Measurements from ENCODE around the gene COLEC12. TPM values are rescaled to one million over a fixed set of nuclear protein-coding genes. Genes with fewer than 3 reads are reported as not detected.

Gene COLEC12
- total and polyA plus RNA-seq, 12 donors, result 1.5 to 19.5 (median 8.6) TPM

DNA sequence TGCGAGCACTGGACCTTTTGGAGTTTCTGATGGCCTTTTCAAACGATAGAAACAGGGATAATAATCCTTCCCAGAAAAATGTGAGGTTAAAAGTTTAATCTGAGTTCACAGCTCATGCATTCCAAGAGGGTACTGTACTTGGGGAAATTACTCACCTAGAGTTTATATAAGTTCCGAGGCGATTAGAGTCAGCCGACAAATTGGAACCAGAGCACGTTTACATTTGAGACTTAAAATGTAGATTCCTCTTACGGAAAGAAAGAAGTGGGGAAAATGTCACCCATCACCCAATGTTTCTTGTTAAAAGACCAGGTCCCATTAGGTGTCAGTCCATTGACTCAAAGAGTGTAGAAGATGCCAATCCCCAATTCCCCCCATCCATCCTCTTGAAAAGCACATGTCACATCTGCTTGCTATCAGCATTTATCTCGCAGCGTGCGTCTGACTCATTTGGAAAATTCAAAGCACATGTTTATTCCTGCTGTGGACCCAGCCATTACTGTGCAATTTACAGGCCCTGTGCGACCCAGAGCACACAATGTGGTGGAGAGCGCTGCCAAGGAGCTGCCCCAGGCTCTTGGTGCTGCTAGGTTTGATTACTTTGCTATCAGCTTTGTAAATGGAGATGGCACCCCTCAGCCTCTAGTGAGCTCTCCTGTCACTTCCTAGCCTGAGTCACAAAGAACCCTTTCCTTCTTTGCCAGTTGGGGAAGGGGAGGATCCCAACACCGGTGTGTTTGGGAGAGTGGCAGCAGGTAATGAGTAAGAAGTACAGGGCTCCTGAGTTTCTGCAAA, 104.8 kb downstream of the COLEC12 start:
- intact Hi-C loops (cut with DNase I), result no loop called here
- no peak for DNase-seq
- TF ChIP-seq POLR2A (IDR thresholded peaks at IDR 0.05), result no peak
- TF ChIP-seq, protein P1, sequence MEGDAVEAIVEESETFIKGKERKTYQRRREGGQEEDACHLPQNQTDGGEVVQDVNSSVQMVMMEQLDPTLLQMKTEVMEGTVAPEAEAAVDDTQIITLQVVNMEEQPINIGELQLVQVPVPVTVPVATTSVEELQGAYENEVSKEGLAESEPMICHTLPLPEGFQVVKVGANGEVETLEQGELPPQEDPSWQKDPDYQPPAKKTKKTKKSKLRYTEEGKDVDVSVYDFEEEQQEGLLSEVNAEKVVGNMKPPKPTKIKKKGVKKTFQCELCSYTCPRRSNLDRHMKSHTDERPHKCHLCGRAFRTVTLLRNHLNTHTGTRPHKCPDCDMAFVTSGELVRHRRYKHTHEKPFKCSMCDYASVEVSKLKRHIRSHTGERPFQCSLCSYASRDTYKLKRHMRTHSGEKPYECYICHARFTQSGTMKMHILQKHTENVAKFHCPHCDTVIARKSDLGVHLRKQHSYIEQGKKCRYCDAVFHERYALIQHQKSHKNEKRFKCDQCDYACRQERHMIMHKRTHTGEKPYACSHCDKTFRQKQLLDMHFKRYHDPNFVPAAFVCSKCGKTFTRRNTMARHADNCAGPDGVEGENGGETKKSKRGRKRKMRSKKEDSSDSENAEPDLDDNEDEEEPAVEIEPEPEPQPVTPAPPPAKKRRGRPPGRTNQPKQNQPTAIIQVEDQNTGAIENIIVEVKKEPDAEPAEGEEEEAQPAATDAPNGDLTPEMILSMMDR (IDR thresholded peaks at IDR 0.05), result no peak
- Histone ChIP-seq H3K4me3 (no peak overlapping the region), H3K27ac (no peak overlapping the region), H3K27me3 (no peaks in the 10 kb centered on the region), H3K4me1 (replicated peaks in 1 of 2) (no peaks in the 10 kb centered on the region), H3K36me3 (replicated peaks in 1 of 2) (no peaks in the 10 kb centered on the region), H3K9me3 (replicated peaks in 1 of 3) (no peaks in the 10 kb centered on the region)
- 56 to 62% (median 61%) methylated on average over 10 to 13 of the region's 13 CpGs for WGBS, 4 donors

DNA sequence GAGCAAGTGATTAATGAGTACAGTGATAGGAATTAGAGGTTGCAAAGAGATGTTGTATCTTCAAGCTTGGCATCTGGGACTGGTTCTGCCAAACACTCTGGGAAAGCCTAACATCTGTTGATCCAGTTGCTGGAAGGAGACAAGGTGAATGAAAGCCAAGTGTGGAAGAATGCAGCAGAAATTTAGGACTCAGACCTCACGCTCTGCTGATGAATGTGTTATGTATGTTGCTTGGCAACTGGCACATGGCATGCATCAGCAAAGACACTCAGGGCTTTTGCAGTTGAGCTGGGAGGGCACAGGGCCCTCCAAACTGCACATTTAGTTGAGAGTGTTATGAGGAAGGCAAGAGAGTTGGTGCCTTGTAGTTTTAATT, 105.5 kb downstream of the COLEC12 start:
- Histone ChIP-seq H3K9me3 (replicated peaks in 1 of 3) (no peaks in the 10 kb centered on the region), H3K36me3 (replicated peaks in 1 of 2) (no peaks in the 10 kb centered on the region), H3K27ac (no peak overlapping the region), H3K27me3 (no peaks in the 10 kb centered on the region), H3K4me1 (replicated peaks in 1 of 2) (no peaks in the 10 kb centered on the region), H3K4me3 (no peak overlapping the region)
- no peak for TF ChIP-seq POLR2A (IDR thresholded peaks at IDR 0.05)
- TF ChIP-seq, protein P1 (IDR thresholded peaks at IDR 0.05), result no peak
- WGBS, 4 donors, result 19 to 33% (median 32%) methylated on average over 1 of the region's 1 CpG
- DNase-seq, result no peak
- intact Hi-C loops (cut with DNase I), result no loop called here

DNA sequence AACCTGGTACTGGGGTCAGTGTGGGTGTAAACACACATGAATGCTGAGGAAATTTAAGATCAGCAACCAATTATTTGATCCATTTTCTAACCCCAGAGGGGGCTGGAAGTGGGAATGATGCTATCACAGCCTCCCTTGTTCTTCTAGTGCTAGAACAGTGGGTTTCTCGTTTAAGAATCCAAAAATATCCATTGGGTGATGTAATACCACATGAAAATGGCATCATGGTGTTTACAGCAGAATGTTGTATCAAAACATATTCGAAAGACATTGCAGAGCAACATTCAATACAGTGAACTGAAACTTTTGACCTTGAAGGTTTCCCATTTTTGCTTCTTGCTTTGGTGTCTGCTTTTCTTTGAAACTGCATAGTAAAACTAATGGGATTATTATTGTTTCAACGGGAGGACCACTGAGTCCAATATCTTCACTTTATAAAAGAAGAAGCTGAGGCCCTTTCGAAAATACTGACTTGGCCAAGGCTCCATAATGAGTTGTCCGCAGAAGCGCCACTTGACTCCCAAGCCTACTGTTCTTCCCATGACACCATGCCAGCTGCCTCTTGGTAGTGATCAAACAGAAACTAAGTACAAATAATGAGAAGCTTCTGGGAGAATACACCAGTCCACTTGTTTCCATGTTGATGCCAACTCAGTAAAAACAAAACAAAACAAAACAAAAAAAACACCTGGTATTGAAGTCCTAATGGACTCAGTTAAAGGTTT, 106.1 kb downstream of the COLEC12 start:
- H3K27me3 ChIP-seq, result no peaks in the 10 kb centered on the region
- TF ChIP-seq POLR2A (IDR thresholded peaks at IDR 0.05), result no peak
- TF ChIP-seq, protein P1 (IDR thresholded peaks at IDR 0.05), result no peak
- H3K9me3 ChIP-seq (replicated peaks in 1 of 3), result no peaks in the 10 kb centered on the region
- no peak for DNase-seq
- no peak overlapping the region for H3K4me3 ChIP-seq
- H3K4me1 ChIP-seq (replicated peaks in 1 of 2), result no peaks in the 10 kb centered on the region
- WGBS, 4 donors, result 73 to 82% (median 78%) methylated on average over 6 of the region's 6 CpGs
- H3K36me3 ChIP-seq (replicated peaks in 1 of 2), result no peaks in the 10 kb centered on the region
- H3K27ac ChIP-seq, result no peak overlapping the region
- intact Hi-C loops (cut with DNase I), result no loop called here

DNA sequence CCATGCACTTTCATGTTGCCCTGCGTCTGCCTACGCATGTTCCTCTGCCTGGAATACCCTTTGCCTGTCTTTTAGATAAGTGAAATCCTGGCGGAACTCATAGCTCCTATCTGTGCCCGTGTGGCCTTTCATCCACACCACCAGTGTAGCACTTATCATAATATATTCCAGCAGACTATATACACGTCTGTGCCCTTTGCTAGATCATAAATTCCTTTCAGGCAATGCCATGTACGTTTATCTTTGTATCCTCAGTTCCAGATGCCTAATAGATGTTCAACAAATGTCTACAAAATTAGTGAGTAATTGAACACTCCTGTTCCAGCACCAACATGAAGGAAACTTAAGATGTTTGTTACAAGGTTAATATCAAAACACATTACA, 106.9 kb downstream of the COLEC12 start:
- no peaks in the 10 kb centered on the region for H3K4me1 ChIP-seq (replicated peaks in 1 of 2)
- intact Hi-C loops (cut with DNase I), result no loop called here
- H3K9me3 ChIP-seq (replicated peaks in 1 of 3), result no peaks in the 10 kb centered on the region
- H3K4me3 ChIP-seq, result no peak overlapping the region
- H3K27me3 ChIP-seq, result no peaks in the 10 kb centered on the region
- no peak overlapping the region for H3K27ac ChIP-seq
- WGBS, 4 donors, result 61 to 68% (median 67%) methylated on average over 6 of the region's 6 CpGs
- no peak for TF ChIP-seq POLR2A (IDR thresholded peaks at IDR 0.05)
- TF ChIP-seq, protein P1 (IDR thresholded peaks at IDR 0.05), result no peak
- H3K36me3 ChIP-seq (replicated peaks in 1 of 2), result no peaks in the 10 kb centered on the region
- DNase-seq, result no peak
